Gastrocnemius medialis (tissue), 4 donors: ENCODE data around the gene CCNT1.

Experiments
- CTCF ChIP-seq, 5 experiments: fragments of 450-650 bp in 3 of 5; fragments of 200-600 bp in 2 of 5; sonication (generic) in 2 of 5; IDR thresholded peaks in 4 of 5; conservative IDR thresholded peaks in 1 of 5; 1 replicate in 4 of 5; 2 replicates in 1 of 5; pipeline ENCODE4 v1.5.1; 2016 to 2019; ENCODE audit warnings: antibody characterized with exemption in 5 of 5, mild to moderate bottlenecking in 3 of 5, moderate library complexity in 3 of 5
- POLR2A ChIP-seq, 2 donors: fragments of 450-650 bp; IDR thresholded peaks; one replicate each; pipeline ENCODE4 v1.6.1; 2017; ENCODE audit warnings: antibody characterized with exemption in 2 of 2, mild to moderate bottlenecking in 2 of 2, moderate library complexity in 2 of 2

GRCh38 chr12:48712209-48712608, 4.3 kb downstream of the CCNT1 start:
- TF ChIP-seq CTCF (IDR thresholded peaks at IDR 0.05 in 4 of 5, conservative IDR thresholded peaks at IDR 0.05 in 1 of 5) (no peak), POLR2A (IDR thresholded peaks at IDR 0.05) (no peak)
